Epithelial cell of proximal tubule (primary cell): Measurements from ENCODE around the gene MYB. TPM values are rescaled to one million over a fixed set of nuclear protein-coding genes. Genes with fewer than 3 reads are reported as not detected.

Experiments used
- DNase-seq: peaks from one replicate; pipeline ENCODE4 v3.0.0-alpha.2; 2011; ENCODE audit warnings: low read depth
- H3K4me3 ChIP-seq: 2 replicates; pipeline ENCODE4 v1.5.1; 2011; ENCODE audit warnings: low read depth, mild to moderate bottlenecking, low read length
- total RNA-seq: library from RNA; depleted of rRNA; stranded (reverse); fragments of >200 nt; gene quantifications from 2 replicates; pipeline ENCODE4 v1.2.3, GENCODE V29; 2015
- TF ChIP-seq, protein P1 (sequence below): conservative IDR thresholded peaks from 2 replicates; pipeline ENCODE4 v1.5.1; 2012; ENCODE audit warnings: low read depth, mild to moderate bottlenecking, low read length

Gene MYB
- total RNA-seq, 1 donor from 2014 or later: 1.4 TPM

DNA sequence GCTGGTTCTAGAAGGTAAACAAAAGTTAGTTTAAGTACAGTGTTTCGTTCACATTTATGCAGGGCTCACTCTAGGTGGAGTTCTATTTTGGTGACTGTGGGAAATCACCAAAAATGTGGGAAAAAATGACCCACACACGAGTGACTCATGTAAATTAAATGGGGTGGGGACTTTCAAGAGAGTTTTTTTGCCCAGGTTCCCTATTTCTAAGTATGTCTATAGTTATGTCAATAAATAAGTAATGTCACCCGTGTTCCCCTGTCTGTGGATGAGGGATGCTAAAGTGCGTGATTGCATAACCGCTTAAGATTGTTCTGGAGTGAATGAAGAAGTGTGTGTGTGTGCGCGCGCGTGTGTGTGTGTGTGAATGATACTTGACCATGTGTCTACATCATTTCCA, 69.1 kb downstream of the MYB start:
- no peak for DNase-seq
- TF ChIP-seq, protein P1, sequence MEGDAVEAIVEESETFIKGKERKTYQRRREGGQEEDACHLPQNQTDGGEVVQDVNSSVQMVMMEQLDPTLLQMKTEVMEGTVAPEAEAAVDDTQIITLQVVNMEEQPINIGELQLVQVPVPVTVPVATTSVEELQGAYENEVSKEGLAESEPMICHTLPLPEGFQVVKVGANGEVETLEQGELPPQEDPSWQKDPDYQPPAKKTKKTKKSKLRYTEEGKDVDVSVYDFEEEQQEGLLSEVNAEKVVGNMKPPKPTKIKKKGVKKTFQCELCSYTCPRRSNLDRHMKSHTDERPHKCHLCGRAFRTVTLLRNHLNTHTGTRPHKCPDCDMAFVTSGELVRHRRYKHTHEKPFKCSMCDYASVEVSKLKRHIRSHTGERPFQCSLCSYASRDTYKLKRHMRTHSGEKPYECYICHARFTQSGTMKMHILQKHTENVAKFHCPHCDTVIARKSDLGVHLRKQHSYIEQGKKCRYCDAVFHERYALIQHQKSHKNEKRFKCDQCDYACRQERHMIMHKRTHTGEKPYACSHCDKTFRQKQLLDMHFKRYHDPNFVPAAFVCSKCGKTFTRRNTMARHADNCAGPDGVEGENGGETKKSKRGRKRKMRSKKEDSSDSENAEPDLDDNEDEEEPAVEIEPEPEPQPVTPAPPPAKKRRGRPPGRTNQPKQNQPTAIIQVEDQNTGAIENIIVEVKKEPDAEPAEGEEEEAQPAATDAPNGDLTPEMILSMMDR: no peak
- no peak overlapping the region for H3K4me3 ChIP-seq

DNA sequence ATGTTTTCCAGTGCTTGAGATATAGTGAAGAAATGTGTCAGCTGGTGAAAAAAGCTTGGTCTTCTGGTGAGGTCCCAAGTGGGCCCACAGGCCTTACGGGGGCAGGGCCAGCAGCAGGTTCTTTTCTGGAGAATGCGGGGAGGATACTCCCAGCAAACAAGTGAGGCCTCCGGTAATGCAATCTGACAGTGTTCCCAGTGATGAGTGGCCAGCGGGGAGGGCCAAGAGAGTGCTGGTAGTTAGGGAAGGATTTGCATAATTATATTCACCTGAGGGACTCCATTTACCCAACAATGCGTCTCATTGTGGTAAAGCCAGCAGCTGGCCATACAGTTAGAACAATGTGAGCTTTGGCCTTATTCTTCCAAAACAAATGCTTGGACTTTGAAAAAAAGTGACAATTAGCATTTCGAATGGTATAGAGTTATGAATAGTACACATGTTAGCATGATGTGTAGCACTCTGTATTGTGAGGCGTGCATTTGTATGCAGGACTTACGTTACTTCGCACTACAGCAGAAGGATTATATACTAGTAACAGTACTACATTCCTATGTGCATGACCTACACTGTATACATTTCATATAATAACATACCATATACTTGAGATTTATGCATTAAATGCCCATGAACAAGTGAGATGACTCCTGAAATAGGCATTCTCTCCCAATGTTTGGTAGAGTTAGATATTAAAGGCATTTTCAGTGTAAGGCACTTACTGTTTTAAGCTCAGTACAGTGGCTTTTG, 69.8 kb downstream of the MYB start:
- no peak overlapping the region for H3K4me3 ChIP-seq
- TF ChIP-seq, protein P1: no peak
- no peak for DNase-seq

DNA sequence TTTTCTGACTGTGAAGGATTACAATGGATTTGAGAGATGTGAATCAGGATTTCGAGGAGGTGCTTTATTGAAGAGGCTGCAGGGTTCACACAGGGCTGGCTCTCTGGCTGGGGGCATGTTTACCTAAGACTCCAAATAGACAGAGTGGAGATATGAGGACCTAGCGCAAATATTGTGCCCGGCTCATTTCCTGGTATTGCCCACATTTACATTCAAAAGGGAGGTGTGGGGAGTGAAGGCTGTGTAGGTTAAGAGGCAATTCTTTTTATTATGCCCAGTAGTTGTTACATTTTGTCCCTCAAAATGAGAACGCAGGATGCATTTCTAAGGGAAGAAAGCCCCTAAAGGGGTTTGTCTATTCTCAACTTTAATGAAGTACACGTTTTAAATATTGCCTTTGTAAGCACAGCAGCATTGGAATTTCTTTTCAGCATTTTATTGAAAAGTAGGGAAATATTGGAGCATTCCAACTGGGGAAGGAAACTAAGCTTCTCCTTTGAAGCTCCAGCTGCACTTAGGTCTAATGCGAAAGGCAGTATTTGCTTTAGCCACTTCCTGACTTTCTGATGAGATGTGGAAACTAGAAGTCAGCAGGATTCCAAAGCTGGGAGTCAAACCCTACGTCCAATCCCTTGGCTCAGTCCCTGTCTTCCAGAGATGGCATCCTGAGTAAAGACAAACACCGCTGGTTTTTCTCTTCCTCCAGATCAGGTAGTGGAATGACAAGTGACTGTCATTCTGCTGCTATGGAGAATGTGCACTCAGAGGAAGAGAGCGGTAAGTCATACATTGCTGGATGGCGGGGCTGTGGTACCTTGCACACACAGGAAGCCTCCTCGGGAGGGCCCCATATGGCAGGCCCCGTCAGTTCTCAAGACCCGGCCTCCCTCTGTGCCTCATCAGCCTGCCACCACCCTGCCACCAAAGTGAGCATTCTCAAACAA, 70.7 kb downstream of the MYB start:
- DNase-seq: no peak
- TF ChIP-seq, protein P1: no peak
- no peak overlapping the region for H3K4me3 ChIP-seq

DNA sequence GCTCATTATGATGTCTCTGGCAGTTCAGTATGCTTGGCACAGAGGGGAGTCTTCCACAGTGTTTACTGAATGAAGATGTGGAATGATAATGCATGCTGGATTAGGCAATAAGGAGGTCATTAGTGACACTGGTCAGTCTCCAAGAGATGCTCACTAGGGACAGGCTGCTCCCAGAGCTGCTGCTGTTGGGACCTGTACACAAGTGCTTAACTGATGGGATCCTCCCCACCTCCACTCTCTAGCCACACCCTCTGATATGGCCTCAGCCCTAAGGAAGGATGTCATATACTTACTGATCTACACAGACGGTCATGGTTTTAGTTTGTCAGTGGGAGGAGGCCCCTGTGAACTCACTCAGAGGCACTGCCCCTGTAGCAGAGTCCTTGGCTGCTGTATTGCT, 73.4 kb downstream of the MYB start:
- TF ChIP-seq, protein P1: no peak
- no peak for DNase-seq

DNA sequence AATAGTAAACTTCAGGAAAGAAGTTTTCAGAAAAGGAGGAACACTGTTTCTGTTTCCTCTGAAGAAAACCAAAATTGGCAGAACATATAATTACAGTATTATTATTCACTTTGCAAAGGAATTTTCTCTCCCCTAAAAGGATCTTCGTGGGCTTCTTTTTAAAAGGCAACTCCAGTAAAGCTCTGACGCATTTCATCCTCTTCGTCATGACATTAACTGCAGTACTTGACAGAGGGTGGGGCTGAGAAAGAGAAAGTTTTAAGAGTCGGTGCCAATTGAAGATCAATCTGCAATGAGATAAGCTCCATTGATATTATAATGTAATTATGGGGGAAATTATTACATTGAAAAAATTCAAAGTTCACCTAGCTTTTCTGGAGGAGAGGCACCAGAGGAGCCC, 75.8 kb downstream of the MYB start:
- no peak overlapping the region for H3K4me3 ChIP-seq
- no peak for DNase-seq
- TF ChIP-seq, protein P1: no peak

More for the DNA sequence above, 73.4 kb downstream of the MYB start:
- no peak overlapping the region for H3K4me3 ChIP-seq

DNA sequence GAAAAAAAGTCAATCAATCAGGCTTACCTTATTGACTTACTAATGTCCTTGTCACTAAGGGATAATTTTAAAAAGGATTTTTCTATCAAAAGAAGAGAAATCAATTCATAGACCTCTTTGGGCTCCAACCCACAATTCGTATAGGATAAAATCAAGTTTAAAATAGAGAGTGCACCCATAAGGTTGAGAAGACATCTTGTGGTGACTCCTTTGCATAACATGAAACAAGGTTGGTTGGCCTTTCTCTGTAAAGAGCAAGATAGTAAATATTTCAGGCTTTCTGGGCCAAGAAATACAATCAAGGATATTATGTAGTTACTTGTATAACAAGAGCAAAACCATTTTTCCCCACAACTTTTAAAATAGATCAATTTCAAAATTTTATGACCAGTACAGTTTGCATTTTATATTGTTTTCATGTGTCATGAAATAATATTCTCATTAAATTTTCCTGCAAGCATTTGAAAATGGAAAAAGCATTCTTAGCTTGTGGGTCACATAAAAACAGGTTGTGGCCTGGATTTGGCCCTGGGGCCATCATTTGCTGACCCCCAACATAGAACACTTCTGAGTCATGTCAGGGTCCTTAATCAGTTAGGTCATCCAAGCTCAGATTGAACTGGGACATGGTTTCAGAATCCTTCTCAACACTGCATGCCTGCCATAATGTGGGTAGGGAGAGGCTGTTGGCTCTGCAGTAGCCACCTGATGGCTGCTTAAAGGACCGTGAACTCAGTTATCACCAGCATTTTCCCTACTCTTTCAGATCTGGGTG, 76.7 kb downstream of the MYB start:
- TF ChIP-seq, protein P1: no peak
- DNase-seq: no peak
- no peak overlapping the region for H3K4me3 ChIP-seq
